ENCODE measurements around the gene PDGFD. TPM values are rescaled to one million over a fixed set of nuclear protein-coding genes. Genes with fewer than 3 reads are reported as not detected.

PDGFD gene
- total RNA-seq, 1 experiment from 2014 or later, result 1.7 TPM

DNA sequence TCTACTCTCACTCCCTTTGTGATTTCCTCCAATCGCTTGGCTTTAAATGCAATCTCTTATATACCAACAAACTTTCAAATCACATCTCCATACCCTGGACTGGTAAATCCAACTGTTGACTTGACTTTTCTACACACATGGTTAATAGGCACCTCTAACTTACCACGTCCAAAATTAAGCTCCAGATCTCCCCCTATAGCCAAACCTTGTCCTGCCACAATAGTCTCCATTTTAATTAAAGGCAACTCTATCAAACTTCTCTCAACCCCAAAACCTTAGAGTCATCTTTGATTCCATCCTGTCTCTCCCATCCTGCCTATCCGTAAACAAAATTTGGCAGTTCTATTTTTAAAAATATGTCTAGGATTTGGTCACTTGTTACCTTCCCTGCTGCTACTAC is 269.3 kb downstream of the PDGFD start:
- Histone ChIP-seq H4K91ac (ENCODE audit: insufficient read length, low read depth, low read length) (no peak overlapping the region), H3K4me1 (ENCODE audit: insufficient read depth, low read length) (no peaks in the 10 kb centered on the region), H2BK12ac (ENCODE audit: insufficient read length, low read depth, low read length) (no peak overlapping the region), H2BK120ac (ENCODE audit: low read depth, low read length, poor library complexity, severe bottlenecking) (no peak overlapping the region), H3K9ac (ENCODE audit: extremely low read depth, insufficient read length, low read length) (no peak overlapping the region), H4K8ac (replicated peaks; ENCODE audit: insufficient read length, low read depth, low read length) (no peak overlapping the region), H3K23ac (ENCODE audit: insufficient read length, low read depth, low read length) (no peak overlapping the region), H3T11ph (ENCODE audit: low read length) (no peak overlapping the region), H3K18ac (ENCODE audit: insufficient read length, low read depth, low read length) (no peak overlapping the region), H3K27me3 (ENCODE audit: insufficient read depth, low read length) (no peaks in the 10 kb centered on the region), H3K9me3 (ENCODE audit: control insufficient read depth, low read depth, low read length) (no peaks in the 10 kb centered on the region), H3K4me2 (ENCODE audit: insufficient read depth, insufficient read length, low read length) (no peak overlapping the region), H3K56ac (ENCODE audit: insufficient read length, low read depth, low read length) (no peak overlapping the region), H3K27ac (ENCODE audit: insufficient read length, low read depth, low read length) (no peak overlapping the region), H3K79me1 (ENCODE audit: insufficient read depth, low read depth, low read length, poor library complexity, severe bottlenecking) (no peaks in the 10 kb centered on the region), H3K79me2 (ENCODE audit: insufficient read depth, low read length) (no peaks in the 10 kb centered on the region), H2AFZ (ENCODE audit: low read length) (no peak overlapping the region), H3K4ac (ENCODE audit: low read depth, low read length) (no peak overlapping the region), H4K20me1 (ENCODE audit: control insufficient read depth, insufficient read depth, insufficient read length) (no peaks in the 10 kb centered on the region), H2AK5ac (ENCODE audit: insufficient read length, low read length) (no peak overlapping the region), H2BK5ac (ENCODE audit: insufficient read length, low read length) (no peak overlapping the region), H4K5ac (ENCODE audit: insufficient read length, low read depth, low read length) (no peak overlapping the region), H2BK20ac (ENCODE audit: low read depth, low read length, poor library complexity, severe bottlenecking) (no peak overlapping the region), H3K14ac (ENCODE audit: insufficient read depth, low read length) (no peak overlapping the region), H3K23me2 (ENCODE audit: insufficient read length, low read depth, low read length, poor library complexity, severe bottlenecking) (no peaks in the 10 kb centered on the region), H2BK15ac (ENCODE audit: low read depth, low read length) (no peak overlapping the region)
- Mint-ChIP-seq H3K27ac (no peak overlapping the region), H3K36me3 (ENCODE audit: insufficient read depth in 1 of 3, low read depth in 3 of 3) (no peaks in the 10 kb centered on the region; a peak in 1 of 7 replicates), H3K4me3 (no peak overlapping the region), H3K9me3 (no peaks in the 10 kb centered on the region; a peak in 1 of 5 replicates), H3K27me3 (ENCODE audit: low read depth) (no peaks in the 10 kb centered on the region), H3K4me1 (peaks cover 0 to 6% of the 10 kb centered on the region in 2 experiments; a peak in 1 of 4 replicates)
- TF ChIP-seq, protein P1, sequence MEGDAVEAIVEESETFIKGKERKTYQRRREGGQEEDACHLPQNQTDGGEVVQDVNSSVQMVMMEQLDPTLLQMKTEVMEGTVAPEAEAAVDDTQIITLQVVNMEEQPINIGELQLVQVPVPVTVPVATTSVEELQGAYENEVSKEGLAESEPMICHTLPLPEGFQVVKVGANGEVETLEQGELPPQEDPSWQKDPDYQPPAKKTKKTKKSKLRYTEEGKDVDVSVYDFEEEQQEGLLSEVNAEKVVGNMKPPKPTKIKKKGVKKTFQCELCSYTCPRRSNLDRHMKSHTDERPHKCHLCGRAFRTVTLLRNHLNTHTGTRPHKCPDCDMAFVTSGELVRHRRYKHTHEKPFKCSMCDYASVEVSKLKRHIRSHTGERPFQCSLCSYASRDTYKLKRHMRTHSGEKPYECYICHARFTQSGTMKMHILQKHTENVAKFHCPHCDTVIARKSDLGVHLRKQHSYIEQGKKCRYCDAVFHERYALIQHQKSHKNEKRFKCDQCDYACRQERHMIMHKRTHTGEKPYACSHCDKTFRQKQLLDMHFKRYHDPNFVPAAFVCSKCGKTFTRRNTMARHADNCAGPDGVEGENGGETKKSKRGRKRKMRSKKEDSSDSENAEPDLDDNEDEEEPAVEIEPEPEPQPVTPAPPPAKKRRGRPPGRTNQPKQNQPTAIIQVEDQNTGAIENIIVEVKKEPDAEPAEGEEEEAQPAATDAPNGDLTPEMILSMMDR (conservative IDR thresholded peaks at IDR 0.05), result no peak
- no peak for DNase-seq
- no CpG with 5 or more reads among the region's 3 CpGs for WGBS (ENCODE audit: extremely low coverage, insufficient read length, low lambda C conversion rate)
